D341Med (cell line): ENCODE results near the gene TH.
A peak's percentile ranks its signal among the peaks of the same experiment; 100 is the strongest.

Experiments used
- DNase-seq: peaks from one replicate; pipeline ENCODE4 v3.0.0; 2012; ENCODE audit warnings: low spot score

The TH gene

DNA sequence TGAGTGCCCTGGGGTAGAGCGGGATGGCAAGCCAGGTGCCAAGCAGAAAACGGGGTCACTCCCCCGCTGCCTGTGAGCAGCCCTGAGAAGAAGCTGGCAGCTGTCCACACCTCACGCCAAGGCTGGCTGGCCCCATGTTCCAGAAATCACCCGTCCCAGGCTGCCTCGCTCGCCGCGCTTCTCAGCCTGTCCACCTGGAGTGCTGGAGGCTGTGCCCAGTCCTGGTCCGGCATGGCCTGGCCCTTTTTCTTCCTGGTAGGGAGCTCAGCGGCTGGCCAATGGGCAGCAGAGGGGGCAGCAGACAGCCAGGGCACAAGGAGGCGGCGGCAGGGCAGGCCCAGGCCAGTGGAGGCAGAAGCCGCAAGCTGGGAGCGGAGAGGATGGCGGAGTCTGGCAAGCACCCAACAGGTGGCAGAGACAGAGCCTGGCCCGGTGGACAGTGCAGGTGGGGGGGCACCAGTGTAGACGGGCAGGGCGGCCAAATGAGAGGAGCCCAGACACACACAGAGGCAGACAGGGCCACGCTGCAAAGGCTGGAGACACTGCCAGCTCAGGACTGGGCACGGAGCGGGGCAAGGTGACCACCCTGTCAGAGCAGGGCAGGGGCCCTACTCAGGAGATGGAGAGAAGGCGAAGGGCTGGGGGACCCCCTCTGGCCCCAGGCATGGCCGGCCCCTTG lies 37.2 kb upstream of the TH start:
- no peak for DNase-seq

DNA sequence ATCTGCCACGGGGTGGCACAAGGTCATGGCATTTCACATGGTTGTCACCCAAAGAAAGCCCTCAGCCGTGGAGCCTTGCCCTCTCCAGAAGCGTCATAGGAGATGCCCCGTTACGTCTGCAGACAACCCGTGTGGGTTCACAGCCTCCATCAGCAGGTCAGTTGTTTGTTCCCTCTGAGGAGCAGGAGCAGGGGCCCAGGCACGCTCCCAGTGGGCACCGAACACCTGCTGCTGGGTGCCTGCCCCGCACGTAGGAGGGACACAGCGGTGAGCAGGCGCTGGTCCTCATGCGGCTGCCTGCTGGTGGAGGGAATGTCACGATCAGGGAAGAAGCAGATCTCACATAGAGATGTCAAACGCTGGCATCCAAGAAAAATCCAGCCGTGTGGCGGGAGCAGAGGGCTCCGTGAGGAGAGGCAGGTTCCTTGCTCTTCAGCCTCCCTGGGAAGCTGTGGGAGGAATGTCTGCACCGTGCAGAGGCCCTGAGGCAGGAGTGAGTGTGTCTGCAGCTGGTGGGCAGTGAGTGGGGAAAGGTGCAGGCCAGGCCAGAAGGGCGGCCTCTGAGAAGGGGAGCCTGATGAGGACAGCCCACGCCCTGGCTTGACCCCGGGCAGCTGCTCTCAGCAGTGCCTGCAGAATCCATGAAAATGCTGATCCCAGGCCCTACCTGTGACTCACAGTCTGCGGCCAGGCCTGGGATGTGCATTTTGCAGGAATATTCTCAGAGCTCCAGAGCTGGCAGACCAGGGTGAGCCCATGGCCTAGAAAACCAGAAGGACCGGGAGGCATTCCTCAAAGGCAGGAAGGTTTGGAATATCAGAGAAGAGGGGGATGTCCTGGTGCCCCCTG lies 36.4 kb upstream of the TH start:
- no peak for DNase-seq

DNA sequence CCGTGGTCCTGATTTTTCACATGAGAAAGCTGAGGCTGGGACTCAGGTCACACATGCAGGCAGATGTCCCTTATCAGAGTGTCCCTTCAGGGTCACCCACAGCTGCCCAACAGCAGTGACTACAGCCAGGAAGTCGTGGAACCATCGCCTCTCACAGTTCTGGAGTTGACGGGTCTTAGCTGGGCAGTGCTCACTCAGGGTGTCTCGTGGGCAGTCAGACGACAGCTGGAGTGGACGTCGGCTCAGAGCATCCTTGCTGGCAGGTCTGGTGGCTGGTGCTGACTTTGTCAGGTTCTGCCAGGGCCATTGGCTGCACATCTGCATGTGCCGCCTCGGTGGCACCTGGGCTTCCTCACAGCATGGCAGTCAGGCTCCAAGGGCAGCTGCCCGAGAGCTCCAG lies 35.6 kb upstream of the TH start:
- DNase-seq: no peak

DNA sequence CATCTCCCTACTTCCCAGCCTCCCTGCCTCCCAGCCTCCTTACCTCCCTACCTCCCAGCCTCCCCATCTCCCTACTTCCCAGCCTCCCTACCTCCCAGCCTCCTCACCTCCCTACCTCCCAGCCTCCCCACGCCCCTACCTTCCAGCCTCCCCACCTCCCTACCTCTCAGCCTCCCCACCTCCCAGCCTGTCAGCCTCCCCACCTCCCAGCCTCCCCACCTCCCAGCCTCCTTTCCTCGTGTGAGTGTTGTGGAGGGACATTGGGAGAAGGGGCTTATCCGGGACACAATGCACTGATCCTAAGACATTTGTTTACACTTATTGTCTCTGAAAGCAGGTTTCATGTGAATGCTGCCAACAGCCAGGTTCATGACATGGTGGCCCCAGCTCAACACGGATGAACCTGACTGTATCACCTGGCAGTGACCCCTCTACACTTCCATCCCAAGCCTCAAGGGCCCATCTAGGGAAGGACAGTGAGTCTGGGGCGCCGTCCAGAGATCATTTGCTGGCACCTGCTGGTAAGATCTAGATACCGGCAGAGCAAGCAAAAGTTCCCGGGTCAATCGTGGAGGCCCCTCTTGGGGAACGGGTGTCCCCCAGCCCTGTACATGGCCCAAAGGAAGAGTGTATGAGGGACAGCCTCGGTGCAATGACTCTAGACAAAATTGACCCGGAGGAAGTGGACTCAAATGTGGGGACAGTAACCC lies 34.5 kb upstream of the TH start:
- DNase-seq: no peak

DNA sequence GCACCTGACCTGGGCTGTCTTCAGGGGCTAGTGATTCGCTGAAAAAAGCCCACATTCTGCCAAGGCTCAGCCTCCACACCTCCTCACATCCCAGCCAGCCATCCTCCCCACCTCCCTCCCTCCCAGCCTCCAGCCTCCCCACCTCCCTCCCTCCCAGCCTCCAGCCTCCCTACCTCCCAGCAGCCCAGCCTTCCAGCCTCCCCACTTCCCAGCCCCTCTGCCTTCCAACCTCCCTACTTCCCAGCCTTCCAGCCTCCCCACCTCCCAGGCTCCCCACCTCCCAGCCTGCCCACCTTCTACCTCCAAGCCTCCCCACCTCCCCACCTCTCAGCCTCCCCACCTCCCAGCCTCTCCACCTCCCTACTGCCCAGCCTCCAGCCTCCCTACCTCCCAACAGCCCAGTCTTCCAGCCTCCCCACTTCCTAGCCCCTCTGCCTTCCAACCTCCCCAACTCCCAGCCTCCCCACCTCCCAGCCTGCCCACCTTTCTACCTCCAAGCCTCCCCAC lies 33.7 kb upstream of the TH start:
- DNase-seq: no peak

DNA sequence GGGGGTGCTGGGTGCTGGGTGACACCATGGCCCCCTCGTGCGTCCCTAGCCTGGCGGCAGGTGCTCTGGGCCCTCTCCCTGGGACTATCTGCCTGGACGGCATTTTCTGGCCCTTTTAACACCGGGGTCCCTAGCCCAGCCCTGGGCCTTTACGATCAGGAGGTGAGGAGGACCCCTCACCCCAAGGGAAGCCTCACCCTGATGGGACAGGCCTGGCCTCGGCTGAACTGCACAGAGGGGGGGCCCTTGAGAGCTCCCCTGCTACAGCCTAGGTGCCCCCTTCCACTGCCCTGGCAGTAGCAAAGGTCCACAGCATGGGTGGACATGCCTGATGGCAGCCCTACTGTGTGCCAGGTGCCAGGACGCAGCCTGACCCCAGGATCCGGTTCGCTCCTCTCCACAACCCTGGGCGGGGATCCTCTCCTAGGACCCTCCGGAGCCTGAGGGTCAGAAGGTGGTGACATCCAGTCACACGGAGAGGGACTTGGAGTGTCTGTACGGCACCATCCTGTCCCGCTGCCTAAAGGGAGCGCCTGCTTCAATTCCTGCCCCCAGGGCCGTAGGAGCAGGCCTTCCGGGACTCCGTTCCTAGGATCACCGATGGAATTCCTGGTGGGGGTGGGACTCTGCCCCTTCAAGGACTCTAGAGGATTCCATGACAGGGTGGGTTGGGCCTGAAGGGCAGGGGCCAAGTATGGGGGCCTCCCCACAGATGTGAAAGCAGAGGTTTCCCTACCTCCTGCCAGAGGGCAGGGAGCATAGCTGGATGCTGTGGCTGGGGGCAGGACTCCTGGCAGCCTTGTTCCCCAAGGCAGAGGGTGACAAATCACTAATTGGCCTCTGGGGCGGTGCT lies 33.0 kb upstream of the TH start:
- DNase-seq: peak; percentile 28

DNA sequence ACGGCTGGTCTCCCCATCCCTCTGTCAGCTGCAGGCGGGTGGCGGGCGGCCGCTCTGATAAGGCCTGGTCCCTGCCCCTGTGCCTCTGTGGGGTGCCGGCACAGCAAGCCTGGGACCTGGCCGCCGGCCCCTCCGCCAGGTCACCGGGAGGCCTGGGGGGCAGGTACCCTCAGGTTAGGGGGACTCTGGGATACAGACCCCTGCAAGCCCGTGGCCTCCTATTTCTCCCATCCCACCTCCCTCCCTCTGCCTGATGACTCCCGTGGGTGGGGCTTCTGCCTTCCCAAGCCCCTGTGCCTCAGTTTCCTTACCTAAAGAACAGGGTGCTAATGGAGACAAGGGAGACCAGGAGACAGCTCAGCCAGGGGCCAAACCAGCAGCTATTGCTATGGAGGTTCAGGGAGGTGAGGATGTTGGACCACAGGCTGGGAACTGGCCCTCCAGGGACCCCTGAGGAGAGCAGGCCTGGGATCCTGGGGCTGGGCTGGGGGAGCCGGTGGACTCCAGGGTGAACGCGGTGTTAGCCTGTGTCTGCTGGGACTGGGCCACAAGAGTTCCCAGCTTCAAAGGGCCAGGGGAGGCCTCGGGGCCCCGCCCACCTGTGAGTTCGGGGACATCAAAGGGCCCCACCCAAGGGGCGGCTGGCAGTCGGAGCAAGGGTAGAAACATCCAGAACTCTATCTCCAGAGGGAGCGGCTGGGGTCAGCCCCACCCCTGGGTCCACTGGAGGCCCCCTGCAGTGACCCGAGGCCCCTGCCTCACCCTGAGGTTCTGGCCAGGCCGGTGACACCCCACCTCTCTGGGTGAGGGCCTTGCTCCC lies 32.0 kb upstream of the TH start:
- DNase-seq: peak; percentile 17

DNA sequence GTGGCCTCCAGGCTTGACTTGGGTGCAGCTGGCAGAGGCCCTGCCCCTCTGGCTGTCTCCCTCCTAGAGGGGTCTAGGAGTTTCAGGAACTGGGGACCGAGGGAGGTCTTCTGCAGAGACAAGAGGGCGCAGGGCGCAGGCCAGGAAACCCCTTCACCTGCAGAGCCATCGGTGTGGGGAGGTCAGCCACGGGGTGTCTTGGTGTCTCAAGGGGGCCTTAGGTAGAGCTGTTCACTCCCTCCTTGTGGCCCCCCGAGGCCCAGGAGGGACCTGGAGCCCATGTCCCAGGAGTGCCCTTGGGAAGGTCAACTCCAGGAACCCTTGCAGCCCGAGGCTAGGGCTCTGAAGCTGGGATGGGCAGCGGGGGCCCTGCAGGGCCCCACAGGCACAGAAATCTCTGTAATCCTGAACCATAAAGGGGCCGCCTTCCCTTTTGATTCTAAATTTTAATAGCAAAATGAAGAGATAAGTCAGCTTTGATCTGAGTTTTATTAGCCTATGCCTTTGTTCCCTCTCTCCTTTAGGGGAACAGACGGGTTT lies 31.4 kb upstream of the TH start:
- DNase-seq: no peak

DNA sequence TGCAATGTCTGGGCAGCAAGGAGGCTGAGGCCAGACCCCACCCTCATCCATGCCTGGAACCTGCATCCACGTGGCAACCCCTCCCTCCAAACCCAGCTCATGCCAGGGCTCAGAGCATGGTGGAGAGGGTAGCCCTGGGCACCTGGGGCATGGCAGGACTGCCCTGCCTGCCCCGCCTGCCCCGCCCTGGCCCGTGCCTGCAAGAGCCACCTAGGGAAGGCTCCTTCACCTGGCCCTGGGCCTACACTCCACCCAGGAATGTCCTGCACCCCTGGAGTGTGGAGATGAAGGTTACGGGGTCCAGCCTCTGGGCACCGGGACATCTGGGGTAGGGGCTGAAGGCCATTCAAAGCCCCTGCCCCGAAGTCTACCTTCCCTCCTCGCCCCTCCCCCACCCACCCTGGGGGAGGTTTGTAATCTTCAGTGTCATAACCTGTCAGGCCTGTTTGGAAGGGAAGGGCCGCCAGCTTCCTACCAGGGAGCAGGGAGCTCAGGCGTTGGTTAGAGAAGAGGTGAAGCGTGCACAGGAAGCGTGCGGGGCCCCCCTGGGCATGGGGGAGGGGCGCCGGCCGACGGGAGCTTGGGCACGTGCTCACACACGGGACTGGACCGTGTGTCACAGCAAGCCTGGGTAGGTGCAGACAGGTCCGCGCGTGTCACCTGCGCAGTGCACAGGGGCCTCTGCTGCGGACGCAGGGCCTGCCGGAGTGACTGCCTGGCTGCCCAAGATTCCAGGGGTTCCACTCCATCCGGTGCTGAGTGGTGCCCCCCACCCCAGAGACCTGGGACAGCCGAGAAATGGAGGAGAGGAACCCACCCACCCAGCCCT lies 30.7 kb upstream of the TH start:
- no peak for DNase-seq

DNA sequence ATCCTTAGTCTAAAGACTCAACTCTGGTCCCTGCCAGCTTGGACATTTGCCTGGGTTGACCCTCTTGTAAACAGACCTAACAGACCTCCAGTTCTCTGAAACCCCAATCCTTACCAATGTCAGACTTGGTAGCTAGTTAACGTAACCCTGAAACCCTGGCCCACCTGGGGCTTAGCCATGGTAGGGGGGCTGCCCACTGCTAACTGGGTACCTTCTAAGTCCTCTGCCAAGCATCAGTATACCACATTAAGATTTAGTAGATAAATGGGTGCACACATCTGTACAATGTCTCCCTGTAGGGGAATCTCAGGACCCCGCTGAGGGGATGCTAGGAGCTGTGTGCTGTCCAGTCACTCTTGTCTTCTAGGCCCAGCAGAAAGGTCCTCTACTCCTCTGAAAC lies 29.9 kb upstream of the TH start:
- no peak for DNase-seq

DNA sequence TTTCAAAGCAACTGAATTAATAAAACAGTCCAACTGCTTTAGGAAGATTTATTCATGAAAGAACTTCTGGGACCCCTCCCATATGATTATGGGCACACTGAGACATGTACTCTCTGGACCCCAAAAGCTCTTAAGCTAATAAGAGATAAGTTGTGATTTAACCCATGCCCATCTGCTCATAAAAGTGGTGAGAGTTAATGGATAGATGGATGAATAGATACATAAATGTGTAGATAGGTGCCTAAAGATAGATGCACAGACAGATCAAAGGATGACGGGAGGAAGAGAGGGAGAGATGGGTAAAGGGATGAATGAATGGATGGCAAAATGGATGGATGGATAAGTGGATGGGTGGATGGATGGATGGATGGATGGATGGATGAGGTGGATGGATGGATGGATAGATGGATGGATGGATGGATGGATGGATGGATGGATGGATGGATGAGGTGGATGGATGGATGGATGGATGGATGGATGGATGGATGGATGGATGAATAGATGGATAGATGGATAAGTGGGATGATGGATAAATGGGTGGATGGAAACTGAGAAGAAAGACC lies 29.4 kb upstream of the TH start:
- DNase-seq: no peak

DNA sequence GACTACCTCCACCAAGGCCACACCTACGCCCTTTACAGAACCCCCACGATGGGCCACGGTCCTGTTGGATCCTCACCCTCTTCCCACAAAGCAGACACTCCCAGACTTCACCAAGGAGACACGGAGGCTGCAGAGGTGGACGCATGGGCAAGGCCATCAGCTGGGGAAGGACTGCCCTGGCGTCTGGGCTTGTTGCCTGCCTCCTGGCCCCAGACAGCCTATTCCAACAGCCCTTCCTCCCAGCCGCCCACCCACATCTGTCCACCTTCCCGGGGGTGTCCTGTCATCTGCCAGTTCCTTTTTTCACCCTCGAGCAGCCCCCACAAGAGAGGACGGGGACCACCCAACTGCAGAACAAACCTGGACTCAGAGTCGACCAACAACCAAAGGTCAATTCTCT lies 28.9 kb upstream of the TH start:
- no peak for DNase-seq

DNA sequence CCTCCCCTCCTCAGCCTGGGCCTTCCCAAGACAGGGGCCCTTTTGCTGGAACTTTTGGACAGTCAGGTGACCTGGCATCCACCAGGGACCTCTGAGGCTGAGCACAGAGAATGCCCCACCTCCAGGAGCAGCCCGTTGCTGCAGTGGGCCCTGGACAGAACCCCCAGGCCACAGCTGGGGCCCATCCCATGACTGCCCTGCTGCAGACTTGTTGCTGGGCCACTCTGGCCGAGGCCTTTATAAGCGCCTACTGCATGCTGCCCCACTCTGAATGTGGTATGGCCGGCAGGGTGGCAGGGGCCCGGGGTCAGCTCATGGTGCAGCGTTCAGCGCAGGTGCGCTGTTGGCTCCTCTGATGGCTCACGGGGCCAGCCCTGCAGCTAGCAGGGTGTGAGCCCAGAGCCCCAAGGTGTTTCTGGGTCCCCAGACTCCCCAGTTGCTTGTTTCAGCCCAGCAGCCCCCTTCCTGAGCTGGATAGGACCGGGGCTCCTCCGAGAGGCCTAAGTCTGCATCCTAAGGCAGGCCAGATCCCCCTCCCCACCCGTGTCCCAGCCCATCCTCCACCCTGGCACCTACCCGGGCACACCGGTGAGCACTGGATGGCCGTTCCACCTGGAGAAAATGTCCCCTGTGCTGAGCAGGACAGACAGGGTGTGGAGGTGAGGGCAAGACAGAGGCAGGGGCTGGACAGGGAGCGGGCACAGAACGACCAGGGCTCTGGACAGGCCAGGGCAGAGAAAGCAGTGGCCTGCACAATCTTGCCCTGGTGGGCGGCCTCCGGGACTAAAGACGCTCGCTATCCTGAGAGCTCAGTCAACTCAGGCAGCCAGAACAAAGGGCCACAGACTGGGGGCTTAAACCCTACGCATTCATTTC lies 28.1 kb upstream of the TH start:
- no peak for DNase-seq

DNA sequence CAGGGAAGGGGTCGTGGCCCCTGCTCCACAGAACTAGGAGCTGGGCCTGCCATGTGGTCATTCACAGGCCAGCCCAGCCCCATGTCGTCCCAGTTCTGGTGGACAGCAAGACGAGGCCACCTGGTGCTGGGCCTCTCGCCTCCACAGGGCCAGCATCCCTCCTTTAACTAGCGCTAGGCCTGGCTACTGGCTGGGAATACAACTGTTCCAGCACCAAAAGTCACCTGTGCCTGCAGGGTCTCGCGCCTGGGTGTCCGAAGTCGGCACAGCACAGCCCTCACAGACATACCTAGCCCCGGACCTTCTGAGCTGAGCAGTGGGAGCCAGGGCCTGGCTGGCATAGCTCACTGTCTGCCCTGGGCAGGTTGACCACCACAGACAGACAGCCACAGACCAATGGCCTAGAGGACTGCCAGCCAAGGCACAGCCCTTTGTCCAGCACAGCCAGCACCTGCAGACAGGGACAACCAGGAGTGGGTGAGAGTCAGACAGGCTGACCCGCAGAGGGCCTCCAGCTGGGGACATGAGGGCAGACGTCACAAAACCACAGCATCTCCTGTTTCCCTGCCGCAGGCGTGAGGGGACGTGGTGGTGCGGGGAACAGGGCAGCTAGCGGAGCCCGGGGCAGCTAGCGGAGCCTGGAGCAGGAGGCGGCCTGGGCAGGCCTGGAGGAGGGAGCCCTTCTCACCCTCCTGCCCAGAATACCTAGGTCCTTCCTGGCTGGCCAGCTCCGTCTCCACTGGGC lies 27.2 kb upstream of the TH start:
- no peak for DNase-seq

DNA sequence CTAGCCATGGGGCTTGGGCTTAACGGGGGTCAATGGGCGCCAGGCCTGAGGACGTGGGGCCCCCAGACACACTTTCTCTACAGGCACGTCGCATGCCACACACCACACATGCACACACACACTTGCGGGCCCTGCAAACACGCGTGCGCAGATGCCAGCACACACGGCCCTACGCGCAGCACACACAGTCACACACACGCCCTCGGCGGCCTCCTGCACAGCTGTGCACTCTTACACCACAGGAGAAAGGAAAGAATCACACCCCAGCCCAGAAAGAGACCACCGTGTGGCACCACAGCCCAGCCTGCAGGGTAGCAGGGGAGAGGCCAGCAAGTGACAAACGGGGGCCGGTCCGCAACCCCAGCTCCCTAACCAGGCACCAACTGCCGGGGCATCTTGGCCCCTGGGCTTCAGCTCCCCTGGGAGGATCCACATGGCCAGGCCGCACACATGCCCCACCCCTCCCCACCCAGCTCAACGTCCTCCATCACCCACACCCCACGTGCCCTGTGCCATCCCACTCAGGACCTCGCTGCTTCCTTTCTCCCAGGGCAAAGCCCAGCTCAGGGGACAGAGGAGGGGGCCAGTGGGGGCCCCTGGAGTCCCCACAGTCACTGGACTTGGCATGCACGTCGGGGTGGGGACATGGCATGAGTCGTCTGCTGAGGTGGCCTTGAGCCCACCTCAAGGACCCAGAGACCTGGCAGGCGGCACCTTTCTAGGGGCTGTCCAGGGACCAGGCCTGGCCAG lies 26.3 kb upstream of the TH start:
- no peak for DNase-seq

DNA sequence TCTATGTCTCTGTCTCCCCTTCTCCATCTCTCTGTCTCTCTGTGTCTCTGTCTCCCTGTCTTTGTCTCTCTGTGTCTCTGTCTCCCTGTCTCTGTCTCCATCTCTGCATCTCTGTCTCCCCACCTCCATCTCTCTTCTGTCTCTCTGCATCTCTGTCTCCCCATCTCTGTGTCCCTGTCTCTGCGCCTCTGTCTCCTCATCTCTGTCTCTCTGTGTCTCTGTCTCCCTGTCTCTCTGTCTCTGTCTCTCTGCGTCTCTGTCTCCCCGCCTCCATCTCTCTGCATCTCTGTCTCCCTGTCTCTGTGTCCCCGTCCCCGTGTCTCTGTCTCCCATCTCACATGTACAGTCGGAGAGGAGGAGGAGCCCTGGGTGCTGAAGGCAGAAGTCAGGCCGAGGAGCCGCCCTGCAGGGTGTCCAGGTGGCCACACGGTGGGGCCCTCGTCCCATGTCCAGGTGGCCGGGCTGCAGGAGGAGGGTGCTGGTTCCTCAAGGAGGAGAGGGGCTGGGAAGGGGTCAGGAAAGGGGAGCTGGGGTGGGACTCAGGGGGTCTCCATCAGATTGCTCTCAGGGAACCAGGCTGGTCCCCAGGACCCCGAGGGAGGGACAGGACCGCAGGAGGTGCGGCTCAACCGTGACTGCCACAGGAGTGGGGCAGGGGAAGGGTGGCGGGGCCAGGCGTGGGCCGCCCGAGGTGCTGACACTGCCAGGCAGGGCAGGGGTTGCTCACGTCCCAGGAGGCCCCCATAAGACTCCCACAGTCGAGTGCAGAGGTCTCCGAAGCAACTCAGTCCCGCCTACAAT lies 25.6 kb upstream of the TH start:
- DNase-seq: peak; percentile 86
